ENCODE measurements around the gene PPFIBP2.
A peak's percentile ranks its signal among the peaks of the same experiment; 100 is the strongest.
"Not testable (repeated sequence)": the region's sequence is repeated elsewhere in the genome, so short reads cannot be mapped to it uniquely, and the experiment has no call there.

PPFIBP2 gene

DNA sequence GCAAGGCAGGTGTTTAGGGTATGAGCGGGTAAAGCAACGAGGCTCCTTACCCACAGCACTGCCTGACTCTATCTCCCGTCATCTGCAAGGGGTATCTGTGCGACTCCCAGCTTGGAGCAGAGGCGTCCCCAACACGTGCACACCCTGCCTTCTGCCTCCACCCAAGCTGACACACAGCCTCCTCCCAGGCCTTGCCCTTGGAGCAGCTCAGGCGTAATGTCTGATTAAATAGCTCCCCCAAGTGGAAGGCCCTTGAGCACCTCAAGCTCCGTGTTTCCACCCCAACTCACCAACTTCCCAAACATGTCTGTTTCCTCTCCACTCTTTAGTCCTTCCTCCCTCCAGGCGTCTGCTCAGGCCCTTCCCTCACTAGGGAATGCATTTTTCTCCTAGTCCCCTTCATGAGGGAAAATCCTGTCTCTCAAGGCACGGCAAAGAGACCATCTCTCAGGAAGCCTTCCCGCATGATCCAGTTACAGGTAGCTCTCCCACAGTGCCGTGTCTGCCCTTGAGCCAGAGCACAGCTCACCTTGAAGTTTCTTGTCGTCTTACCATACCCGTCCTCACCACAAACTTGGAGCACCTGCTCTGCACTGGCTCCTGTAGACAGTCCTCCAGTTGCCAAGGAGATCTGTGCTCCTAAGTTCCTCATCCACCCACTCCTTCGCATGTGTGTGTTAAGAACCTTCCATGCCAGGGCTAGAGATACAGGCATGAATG is 143.7 kb downstream of the PPFIBP2 start:
- DNase-seq (ENCODE audit: low read depth in 2 of 2, low spot score in 1 of 2): no peak

DNA sequence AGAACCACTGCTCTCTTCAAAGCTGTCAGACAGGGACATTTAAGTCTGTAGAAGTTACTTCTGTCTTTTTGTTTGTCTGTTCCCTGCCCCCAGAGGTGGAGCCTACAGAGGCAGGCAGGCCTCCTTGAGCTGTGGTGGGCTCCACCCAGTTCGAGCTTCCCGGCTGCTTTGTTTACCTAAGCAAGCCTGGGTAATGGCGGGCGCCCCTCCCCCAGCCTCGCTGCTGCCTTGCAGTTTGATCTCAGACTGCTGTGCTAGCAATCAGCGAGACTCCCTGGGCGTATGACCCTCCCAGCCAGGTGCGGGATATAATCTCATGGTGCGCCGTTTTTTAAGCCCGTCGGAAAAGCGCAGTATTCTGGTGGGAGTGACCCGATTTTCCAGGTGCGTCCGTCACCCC is 149.7 kb downstream of the PPFIBP2 start:
- DNase-seq (ENCODE audit: low read depth in 2 of 2, low spot score in 1 of 2): not testable (repeated sequence)

DNA sequence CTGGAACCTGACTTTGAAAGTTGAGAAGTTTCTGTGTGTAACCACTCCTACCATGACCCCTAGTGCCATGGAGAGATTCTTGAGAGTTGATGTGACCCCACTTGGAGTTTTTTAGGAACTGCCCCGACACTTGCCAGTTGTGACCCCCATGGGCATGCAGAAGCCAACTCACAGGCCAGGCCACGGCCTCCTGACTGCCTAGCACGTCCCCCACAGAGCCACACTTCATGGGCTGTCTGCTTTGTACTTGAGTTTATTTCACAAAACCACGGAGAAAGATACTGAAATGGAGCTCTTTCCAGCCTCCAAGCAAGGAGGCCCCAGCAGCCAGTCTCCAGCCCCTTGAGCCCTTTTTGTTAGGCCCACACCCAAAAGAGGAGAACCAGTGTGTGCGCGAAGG is 151.1 kb downstream of the PPFIBP2 start:
- DNase-seq (ENCODE audit: low read depth in 2 of 2, low spot score in 1 of 2): no peak

DNA sequence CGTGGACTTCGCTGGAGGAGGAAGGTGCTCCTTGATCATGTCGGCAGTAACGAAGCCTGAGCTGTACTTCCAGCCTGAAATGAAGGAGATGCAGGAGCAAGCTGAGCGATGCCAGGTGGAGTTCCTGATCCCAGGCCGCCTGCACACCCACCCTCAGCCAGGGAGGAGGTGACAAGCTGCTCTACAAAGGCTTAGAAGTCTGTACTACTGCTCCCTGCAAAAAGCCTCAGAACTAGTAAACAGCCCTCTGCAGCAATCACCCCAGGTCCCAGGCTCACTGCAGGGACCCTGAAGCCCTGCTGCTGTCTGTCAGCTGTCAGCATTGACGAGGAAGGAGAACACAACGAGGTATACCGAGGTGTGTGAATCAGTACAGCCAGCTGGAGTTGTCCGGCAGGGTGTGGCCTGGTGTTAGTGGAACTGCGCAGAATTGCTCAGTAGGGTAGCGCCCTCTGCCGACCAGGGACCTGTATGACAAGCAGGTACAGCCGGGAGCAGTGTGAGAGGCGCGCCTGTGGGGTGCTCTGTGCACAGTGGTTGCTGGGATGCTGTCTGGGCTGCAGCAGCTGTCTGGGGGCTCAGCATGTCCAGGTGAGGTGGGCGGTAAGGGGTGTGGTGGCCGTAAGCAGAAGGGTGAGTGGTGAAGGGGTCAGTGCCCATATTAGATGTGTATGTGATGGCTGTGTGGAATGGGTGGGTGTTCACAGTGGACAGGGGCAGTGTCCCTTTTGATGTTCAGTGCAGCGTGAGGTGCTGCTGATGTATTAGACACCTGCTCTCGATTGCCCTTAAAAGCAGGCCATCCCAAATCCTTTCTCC is 151.9 kb downstream of the PPFIBP2 start:
- DNase-seq (ENCODE audit: low read depth in 2 of 2, low spot score in 1 of 2): peak in 1 of 2 donors; percentile 59

DNA sequence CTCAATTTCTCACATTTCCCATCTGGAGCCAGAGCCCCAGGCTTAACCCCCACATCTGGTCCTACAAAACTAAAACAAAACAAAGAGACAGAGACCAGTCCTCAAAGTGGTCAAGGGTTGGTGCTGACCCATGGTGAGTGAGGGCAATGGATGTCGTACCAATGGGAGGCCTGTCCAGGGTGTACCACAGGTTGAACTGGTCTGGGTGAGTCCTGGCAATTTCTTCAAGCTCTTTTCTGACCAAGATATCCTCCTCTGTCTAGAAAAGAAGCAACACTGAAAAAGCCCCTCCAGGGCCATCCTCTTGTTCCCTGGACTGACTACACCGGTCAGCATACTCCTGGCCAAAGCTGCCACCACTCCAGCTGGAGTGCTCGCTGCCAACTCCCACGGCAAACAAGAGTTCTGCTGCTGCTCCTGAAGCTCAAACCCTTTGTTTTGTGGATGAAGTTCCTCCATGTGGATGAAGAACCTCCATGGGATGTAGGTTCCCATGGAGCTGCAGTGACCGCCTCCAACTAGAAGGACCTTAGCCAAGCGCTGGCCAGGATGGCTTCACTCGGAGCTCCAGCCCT is 152.6 kb downstream of the PPFIBP2 start:
- DNase-seq (ENCODE audit: low read depth in 2 of 2, low spot score in 1 of 2): no peak

DNA sequence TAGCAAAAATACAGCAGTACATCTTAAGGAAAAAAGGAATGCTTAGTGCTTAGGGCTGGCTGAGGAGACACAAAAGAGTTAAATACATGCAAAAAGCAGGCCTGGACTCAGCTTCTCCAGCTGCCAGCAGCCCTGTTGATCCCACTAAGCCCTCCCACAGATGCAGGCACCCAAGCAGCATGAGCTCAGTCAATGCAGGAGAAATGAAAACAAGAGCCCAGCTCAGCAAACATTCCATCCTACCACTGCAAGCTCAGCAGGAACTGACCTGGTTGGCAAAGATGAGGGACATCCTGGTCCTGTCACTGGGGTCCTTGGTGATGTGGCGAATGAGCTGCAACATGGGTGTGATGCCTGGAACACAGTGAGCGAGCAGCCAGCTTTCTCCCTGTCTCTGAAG is 153.7 kb downstream of the PPFIBP2 start:
- DNase-seq (ENCODE audit: low read depth in 2 of 2, low spot score in 1 of 2): no peak

DNA sequence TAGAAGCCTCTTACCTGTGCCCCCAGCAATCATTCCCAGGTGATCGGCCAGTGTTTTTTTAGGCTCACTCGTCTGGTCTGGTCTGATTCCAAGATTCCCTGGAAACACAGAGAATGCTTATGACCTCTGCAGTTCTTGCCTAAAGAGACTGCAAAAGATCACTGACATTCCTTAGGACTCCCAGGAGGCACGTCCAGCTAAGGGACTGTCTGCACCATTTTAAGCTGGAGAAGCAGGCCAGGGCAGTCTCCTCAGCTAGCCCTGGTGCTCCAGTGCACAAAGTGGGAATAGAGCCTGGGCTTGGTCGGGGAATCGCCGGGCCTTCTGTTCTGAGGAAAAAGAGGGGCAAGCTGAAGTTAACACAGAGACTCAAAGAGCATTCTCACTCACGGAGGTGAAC is 154.7 kb downstream of the PPFIBP2 start:
- DNase-seq (ENCODE audit: low read depth in 2 of 2, low spot score in 1 of 2): no peak

DNA sequence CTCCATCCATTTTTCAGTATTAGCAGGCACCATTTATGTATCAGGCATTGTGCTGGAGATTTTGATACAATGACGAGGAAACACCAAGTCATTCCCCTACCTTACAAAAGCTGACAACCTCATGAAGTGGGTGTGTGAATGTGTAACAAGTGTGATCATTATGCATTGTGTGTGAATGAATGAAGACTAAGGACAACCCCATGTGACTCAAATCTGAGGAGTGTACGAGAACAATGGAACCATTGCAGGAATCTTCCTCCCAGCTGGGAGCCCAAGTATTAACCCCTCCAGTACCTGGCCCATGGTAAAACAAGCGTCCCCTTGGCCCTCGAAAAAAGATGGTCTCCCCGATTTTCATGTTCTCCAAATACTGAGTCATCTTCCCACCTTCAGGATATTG is 155.1 kb downstream of the PPFIBP2 start:
- DNase-seq (ENCODE audit: low read depth in 2 of 2, low spot score in 1 of 2): no peak

DNA sequence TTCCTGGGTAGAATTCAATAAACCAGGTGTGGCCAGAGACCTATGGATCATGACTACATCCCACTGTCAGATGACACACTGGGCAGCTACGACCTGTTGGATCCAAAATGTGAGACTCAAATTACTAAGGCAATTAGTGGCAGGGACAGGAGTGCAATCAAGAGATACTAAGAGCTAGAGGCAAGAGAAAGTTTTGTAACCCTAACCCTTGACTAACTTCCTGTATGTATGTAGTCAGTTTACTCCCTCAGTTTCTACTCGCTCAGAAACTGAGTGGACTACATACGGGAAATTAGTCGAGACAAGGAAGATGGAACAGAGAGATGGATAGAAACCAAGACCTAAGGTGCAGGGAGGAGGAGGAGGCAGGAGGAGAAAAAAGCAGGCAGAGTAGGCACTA is 156.8 kb downstream of the PPFIBP2 start:
- no peak for DNase-seq (ENCODE audit: low read depth in 2 of 2, low spot score in 1 of 2)

DNA sequence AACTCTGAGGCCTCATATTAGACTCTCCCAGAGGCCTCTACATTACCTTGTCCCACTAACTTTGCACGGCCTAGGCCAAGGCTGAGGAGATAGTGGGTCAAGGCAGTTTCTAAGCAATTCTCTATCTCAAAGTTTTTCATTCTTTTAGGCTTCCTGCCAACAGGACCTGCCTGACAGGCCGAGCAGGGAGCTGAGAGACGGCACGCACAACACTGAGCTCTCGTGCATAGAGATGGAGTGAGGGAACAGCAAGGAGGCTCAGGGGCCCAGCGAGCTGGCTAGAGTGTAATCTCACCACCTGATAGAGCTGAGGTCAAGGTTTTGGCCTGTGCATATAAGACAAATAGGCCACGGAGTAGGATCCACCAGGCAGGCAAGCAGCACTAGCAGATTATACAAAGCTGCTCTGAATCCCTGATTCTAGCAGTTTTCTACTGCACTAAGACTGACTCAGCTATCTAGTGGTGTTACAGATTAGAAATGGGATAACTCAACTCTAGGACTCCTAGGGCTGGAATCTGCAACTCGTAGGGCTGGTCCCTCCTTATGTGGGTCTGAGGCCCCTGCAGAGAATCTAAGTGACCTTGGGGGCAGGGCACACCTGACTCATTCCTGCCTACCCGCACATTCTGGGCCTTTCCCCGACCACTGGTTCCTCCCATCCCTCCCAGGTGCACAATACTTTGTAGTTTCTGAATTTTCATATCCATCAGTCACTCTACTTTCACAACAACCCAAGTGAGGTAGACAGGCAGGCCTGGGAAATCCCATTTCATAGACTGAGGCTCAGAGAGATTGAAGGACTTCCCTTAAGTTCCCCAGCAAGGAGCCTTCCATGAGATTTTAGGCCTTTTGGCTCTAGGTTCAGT is 157.8 kb downstream of the PPFIBP2 start:
- no peak for DNase-seq (ENCODE audit: low read depth in 2 of 2, low spot score in 1 of 2)

DNA sequence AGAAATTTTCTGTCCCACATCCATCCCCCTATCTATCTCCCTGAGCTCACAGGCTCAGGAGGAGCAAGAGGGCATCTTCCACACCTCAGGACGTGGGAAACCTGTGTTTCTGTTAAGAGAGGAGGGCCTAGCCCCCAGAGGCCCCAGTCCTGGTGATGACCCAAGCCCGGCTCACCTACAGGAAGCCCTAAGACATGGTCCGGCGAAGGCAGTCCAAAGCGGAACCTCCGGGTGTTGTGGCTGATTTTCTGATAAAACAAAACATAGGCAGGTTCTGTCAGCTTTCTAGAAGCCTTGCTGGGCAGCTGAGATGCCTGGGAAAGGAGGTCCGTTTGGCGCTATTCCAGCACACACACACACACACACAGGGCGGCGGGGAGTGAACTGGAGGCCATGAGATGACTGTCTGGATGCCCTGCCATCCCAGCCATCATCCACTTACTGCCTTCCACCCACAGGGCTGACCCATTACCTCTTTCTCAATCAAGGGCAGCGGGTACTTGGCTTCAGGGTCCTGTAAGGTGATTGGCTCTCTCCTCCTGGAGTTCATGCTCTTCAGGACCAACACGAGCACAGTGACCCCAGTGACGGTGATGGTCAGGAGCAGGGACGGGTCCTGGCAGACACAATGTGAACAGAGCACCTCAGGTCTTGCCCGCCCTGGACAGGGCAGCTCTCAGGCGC is 158.6 kb downstream of the PPFIBP2 start:
- DNase-seq (ENCODE audit: low read depth in 2 of 2, low spot score in 1 of 2): no peak

DNA sequence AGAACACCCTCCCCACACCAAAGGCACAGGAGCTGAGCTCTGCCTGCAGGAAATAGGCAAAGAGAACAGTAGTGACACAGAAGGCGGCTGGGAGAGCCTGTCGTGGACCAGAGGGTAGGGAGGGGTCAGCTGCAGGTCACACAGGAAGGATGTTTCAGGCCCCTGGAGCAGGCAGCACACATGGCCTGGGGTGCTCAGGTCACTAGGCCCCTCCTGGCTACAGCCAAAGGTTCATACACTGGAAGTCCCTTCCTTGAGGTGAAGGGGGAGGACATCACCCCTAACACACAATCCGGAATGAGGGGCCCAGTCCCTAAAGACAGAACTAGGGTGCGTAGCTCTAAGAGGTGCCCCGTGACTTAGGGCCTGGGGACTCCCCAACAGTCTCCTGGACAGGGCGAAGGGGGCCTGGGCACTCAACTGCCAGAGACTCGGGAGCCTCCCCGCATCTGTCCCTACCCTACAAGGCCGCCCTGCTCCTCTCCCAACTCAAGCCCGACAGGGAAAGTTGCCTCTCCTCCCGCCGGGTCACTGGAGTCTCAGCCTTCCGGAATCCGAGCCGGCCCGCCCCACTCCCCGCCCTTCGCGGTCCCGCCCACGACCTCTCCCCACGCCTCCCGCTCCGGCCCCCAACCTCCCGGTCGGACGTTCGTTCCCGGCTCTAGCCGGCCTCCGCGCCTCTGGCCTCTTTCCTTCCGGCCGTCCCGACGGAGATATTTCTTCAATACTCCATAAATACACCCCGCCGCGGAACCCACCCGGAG is 159.3 kb downstream of the PPFIBP2 start, which contains the start of gene CYB5R2:
CYB5R2 (minus strand) TSS at position 541 of the 764 bp plus-strand sequence. CDS start 675 bp downstream, outside the sequence.
- no peak for DNase-seq (ENCODE audit: low read depth in 2 of 2, low spot score in 1 of 2)

DNA sequence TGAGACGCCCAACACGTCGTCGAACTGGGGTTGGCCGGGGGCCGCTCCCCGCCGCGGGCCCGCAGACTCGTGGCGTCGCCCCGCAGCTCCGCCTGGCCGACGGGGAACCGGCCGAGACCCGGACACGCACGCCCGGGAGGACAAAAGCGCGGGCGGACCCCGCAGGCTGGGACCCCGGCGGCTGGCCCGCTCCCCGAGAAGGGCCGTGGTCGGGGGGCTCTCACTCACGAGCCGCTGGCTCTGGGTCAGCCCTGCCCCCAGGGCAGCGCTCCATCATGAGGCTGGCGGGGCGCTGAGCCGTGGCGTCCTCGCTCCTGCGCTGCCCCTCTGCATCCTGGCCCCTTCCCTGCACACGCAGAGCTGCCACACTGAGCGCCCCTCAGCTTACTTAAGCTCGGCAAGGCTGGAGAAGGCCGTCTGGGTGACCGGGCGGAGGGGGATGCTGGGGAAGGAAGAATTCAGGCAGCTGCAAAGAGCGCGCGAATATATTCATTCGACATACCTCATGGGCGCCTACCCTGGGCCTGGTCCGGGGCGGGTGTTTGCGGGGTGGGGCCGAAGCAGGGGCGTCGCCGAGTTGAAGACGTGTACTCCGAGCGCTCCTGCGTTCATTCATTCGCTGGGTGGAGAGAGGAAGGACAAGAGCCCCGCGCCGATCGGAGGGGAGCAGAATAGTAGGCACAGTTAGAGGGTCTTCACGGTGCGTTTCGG is 160.1 kb downstream of the PPFIBP2 start:
- DNase-seq (ENCODE audit: low read depth in 2 of 2, low spot score in 1 of 2): no peak

DNA sequence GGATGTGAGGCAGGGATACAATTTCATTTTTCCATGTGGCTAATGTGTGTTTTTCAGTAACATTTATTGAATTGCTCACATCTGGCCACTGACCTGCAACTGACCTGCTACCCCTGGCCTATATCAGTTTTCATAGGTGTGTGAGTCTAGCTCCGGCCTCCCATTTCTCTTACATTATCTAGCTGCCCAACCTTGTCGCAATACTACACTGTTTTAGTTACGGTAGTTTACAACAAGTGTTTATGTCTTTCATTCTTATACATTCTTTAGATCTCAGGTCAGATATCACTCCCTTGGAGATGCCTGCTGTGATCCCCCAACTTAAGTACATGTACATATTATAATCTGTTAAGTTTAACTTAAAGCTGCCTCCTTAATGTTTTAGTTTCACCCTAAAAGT is 161.8 kb downstream of the PPFIBP2 start:
- DNase-seq (ENCODE audit: low read depth in 2 of 2, low spot score in 1 of 2): no peak

DNA sequence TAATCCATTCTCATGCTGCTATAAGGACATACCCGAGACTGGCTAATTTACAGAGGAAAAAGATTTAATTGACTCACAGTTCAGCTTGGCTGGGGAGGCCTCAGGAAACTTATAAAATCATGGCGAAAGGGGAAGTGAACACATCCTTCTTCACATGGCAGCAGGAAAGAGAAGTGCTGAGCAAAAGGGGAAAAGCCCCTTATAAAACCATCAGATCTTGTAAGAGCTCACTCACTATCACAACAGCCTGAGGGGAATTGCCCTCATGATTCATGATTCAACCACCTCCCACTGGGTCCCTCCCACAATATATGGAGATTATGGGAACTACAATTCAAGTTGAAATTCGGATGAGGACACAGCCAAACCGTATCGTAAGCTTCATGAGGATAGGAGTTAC is 163.3 kb downstream of the PPFIBP2 start:
- DNase-seq (ENCODE audit: low read depth in 2 of 2, low spot score in 1 of 2): no peak

DNA sequence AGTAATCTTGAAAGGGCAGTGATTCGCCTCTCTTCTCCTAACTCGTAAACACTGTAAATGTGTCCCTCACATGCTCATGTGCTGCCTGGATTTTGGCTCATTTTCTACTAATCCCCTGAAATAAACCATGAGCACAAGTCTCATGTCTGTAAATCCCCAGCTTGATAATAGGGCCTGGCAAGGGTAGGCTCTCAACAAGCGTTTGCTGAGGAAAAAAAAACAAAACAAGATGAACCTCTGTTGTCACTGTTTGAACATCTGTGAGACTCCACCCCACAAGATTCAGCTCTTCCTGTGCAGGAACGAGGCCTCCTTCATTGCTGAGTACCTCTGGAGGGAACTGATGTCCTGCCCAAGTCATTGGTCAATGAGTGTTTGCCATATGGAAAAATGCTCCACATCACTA is 164.0 kb downstream of the PPFIBP2 start:
- DNase-seq (ENCODE audit: low read depth in 2 of 2, low spot score in 1 of 2): no peak

DNA sequence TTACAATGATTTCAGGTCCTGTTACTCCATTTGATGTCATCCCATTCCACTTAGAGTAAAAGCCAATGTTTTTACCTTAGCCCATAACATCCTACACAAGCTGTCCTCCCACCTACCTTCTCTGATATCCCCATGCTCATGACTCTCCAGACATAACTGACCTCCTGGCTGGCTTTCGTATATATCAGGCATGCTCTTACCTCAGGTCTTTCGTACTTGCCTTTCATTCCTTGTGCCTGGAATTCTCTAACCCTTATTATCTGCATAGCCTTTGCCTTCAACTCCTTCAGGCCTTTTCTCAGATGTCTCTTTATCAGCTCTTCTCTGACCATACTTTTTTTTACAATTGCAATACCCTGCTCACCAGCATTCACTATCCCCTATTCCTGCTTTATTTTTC is 169.8 kb downstream of the PPFIBP2 start:
- no peak for DNase-seq (ENCODE audit: low read depth in 2 of 2, low spot score in 1 of 2)

DNA sequence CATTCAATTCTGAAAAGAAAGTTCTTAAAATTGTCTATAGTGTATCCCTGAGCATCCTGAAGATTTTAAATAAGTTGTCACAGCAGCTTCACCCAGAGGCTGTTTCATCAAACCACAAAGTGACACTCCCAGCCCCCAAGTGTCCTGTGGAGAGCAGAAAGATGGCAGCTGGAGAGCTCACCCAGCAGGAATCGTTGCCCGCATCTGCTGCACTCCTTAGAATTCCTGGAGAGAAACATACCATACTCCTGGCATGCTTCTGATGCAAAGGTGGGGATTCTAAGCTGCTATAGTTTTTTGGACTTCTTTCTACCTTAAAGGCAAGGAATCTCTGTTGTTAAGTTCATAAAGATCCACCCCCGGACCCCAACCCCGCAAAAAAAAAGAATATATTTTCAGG is 173.0 kb downstream of the PPFIBP2 start:
- DNase-seq (ENCODE audit: low read depth in 2 of 2, low spot score in 1 of 2): no peak

DNA sequence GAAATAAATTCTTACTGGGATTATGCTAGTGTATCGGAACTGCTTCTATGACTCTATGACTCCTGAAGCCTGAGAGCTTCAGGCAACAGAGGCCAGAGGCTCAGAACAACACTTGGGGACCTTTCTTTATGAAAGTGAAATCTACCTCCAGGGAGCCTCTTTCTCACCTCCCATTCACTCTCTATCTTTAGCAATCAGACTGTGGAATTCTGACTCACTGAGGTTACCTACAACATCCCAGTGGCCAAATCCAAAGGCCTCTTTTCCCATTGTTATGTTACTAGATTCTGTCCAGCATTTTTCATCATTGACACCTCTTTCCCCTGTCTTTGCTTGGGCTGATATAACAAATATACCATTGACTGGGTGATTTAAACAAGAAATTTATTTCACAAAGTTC is 173.6 kb downstream of the PPFIBP2 start:
- no peak for DNase-seq (ENCODE audit: low read depth in 2 of 2, low spot score in 1 of 2)

Measured in stimulated activated CD8-positive, alpha-beta memory T cell treated with anti-CD3 and anti-CD28 coated beads, Interleukin-4, amount 100 ng/mL, for 1 hour (primary cell).